Transverse colon (tissue), 4 donors: Measurements from ENCODE around the gene TAS1R3.
A peak's percentile ranks its signal among the peaks of the same experiment; 100 is the strongest.

Source experiments
- CTCF ChIP-seq, 5 experiments: fragments of 200-600 bp in 3 of 5; fragments of 450-650 bp in 2 of 5; sonication (generic) in 3 of 5; IDR thresholded peaks; 1 replicate in 2 of 5; 2 replicates in 3 of 5; pipeline ENCODE4 v1.5.1; 2016 to 2017; ENCODE audit warnings: antibody characterized with exemption in 5 of 5, inconsistent platforms in 3 of 5, mild to moderate bottlenecking in 2 of 5, moderate library complexity in 1 of 5
- EP300 ChIP-seq: sonication (generic); formaldehyde crosslinking; IDR thresholded peaks from one replicate; pipeline ENCODE4 v1.6.1; 2017; ENCODE audit warnings: antibody characterized with exemption, low read depth
- POLR2AphosphoS5 ChIP-seq, 3 donors: sonication (generic); formaldehyde crosslinking; IDR thresholded peaks; one replicate each; pipeline ENCODE4 v1.6.1; 2016; ENCODE audit warnings: antibody characterized with exemption in 3 of 3

DNA sequence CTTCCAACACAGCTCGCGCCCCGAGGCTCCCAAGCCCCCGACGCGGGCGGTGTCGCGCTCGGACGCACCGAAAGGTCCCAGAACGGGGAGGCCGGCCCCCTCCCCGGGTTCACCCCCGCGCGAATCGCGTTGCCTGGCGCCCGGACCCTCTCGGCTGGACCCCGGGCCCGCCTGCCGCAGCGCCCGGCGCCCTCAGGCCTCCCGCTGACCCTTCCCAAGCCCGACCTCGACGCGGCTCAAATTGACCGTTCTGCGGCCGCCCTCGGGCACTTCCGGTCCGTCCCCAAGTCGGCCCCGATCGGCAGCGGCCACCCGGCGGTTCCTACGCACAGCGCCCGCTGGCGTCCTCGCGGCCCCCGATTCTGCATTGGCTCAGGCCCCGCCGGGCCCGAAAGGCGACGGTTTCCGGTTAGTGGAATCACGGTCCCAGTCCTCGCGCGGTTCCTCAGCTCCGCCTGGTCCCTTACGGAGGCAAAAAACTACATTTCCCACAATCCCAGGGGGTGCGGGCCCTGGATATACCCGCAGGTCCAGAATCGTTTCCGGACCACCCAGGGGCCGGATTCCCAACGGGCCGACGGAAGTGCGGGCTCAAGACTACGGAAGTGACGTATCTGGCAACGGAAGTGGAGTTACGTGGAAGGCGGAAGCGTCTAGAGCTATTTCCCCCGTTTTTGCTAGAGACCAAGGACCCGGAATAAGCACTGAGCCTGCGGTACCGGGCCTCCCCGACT is 44.0 kb downstream of the TAS1R3 start, which contains the start of gene AURKAIP1:
- TF ChIP-seq POLR2AphosphoS5 (IDR thresholded peaks at IDR 0.05) = peak; percentile 72 to 85 (median 77)
- TF ChIP-seq CTCF (IDR thresholded peaks at IDR 0.05) = peak in 4 of 5 experiments; percentile 12 to 53 (median 32)
- TF ChIP-seq EP300 = no peak
